Measurements from ENCODE around the gene GP2.

Gene GP2

GRCh38 chr16:20302389-20302788 lies 24.9 kb downstream of the GP2 start:
- DNase-seq: no peak

GRCh38 chr16:20301840-20302239 lies 25.5 kb downstream of the GP2 start:
- no peak for DNase-seq

- DNase-seq: peak; percentile 53
These were observed 26.8 kb downstream of the GP2 start for GRCh38 chr16:20300312-20301097.

GRCh38 chr16:20298452-20298851 lies 28.9 kb downstream of the GP2 start:
- DNase-seq: no peak

GRCh38 chr16:20291208-20292206 lies 35.8 kb downstream of the GP2 start:
- DNase-seq: no peak

GRCh38 chr16:20289571-20289970 lies 37.7 kb downstream of the GP2 start:
- no peak for DNase-seq

- DNase-seq: no peak
These were observed 41.3 kb downstream of the GP2 start for GRCh38 chr16:20285993-20286499.

GRCh38 chr16:20280259-20280658 lies 47.1 kb downstream of the GP2 start:
- no peak for DNase-seq

GRCh38 chr16:20271893-20272292 lies 55.4 kb downstream of the GP2 start:
- DNase-seq: no peak

GRCh38 chr16:20268409-20268808 lies 58.9 kb downstream of the GP2 start:
- DNase-seq: no peak

- DNase-seq: no peak
These were observed 62.3 kb downstream of the GP2 start for GRCh38 chr16:20265019-20265418.

- no peak for DNase-seq
These were observed 64.0 kb downstream of the GP2 start for GRCh38 chr16:20263138-20263855.

GRCh38 chr16:20262248-20262647 lies 65.1 kb downstream of the GP2 start:
- DNase-seq: no peak

GRCh38 chr16:20260215-20261009 lies 66.9 kb downstream of the GP2 start:
- DNase-seq: no peak
